H9 (cell line): ENCODE results near the gene HAUS8. TPM values are rescaled to one million over a fixed set of nuclear protein-coding genes. Genes with fewer than 3 reads are reported as not detected.

Experiments used
- DNase-seq: peaks from one replicate; pipeline ENCODE4 v3.0.0-alpha.2; 2017
- H2AFZ ChIP-seq: one replicate; pipeline ENCODE4 v1.6.1; 2013; ENCODE audit warnings: mild to moderate bottlenecking, low read length, control low read depth, moderate library complexity
- H2AK5ac ChIP-seq: 2 replicates; pipeline ENCODE4 v1.6.1; 2013; ENCODE audit warnings: low read length, control low read depth, mixed read lengths; ENCODE audit not compliant: insufficient read length
- H2BK120ac ChIP-seq: one replicate; pipeline ENCODE4 v1.6.1; 2013; ENCODE audit warnings: low read depth, mild to moderate bottlenecking, low read length, control low read depth, inconsistent platforms; ENCODE audit not compliant: poor library complexity, severe bottlenecking
- H2BK12ac ChIP-seq: 2 replicates; pipeline ENCODE4 v1.6.1; 2013; ENCODE audit warnings: low read length, control low read depth, mixed read lengths, low read depth; ENCODE audit not compliant: insufficient read length
- H2BK15ac ChIP-seq: 2 replicates; pipeline ENCODE4 v1.6.1; 2013; ENCODE audit warnings: low read depth, low read length, control low read depth
- H2BK20ac ChIP-seq: one replicate; pipeline ENCODE4 v1.6.1; 2013; ENCODE audit warnings: low read depth, mild to moderate bottlenecking, low read length, control low read depth, inconsistent platforms; ENCODE audit not compliant: poor library complexity, severe bottlenecking
- H2BK5ac ChIP-seq: 2 replicates; pipeline ENCODE4 v1.6.1; 2013; ENCODE audit warnings: low read length, control low read depth, mixed read lengths; ENCODE audit not compliant: insufficient read length
- H3K14ac ChIP-seq: 2 replicates; pipeline ENCODE4 v1.6.1; 2013; ENCODE audit warnings: low read length, control low read depth; ENCODE audit not compliant: insufficient read depth
- H3K18ac ChIP-seq: 2 replicates; pipeline ENCODE4 v1.6.1; 2013; ENCODE audit warnings: low read depth, mild to moderate bottlenecking, mixed read lengths, low read length, control low read depth; ENCODE audit not compliant: insufficient read length
- H3K23ac ChIP-seq: 2 replicates; pipeline ENCODE4 v1.6.1; 2013; ENCODE audit warnings: low read length, control low read depth, mixed read lengths, low read depth; ENCODE audit not compliant: insufficient read length
- H3K23me2 ChIP-seq: 2 replicates; pipeline ENCODE4 v1.6.1; 2013; ENCODE audit warnings: low read depth, mild to moderate bottlenecking, mixed read lengths, low read length, control low read depth; ENCODE audit not compliant: insufficient read length, poor library complexity, severe bottlenecking
- H3K27ac ChIP-seq: 2 replicates; pipeline ENCODE4 v1.5.1; 2013; ENCODE audit warnings: low read length, control low read depth, mixed read lengths, low read depth; ENCODE audit not compliant: insufficient read length
- H3K27me3 ChIP-seq: 2 replicates; pipeline ENCODE4 v1.6.1; 2013; ENCODE audit warnings: low read length, control low read depth, inconsistent platforms; ENCODE audit not compliant: insufficient read depth
- H3K4ac ChIP-seq: 2 replicates; pipeline ENCODE4 v1.6.1; 2013; ENCODE audit warnings: low read depth, mild to moderate bottlenecking, control low read depth, inconsistent platforms, low read length, moderate library complexity
- H3K4me1 ChIP-seq: 2 replicates; pipeline ENCODE4 v1.6.1; 2013; ENCODE audit warnings: low read length, control low read depth, inconsistent platforms; ENCODE audit not compliant: insufficient read depth
- H3K4me2 ChIP-seq: 2 replicates; pipeline ENCODE4 v1.6.1; 2013; ENCODE audit warnings: low read length, control low read depth, mixed read lengths; ENCODE audit not compliant: insufficient read length, insufficient read depth
- H3K56ac ChIP-seq: 2 replicates; pipeline ENCODE4 v1.6.1; 2013; ENCODE audit warnings: low read depth, mild to moderate bottlenecking, mixed read lengths, low read length, control low read depth; ENCODE audit not compliant: insufficient read length
- H3K79me1 ChIP-seq: 2 replicates; pipeline ENCODE4 v1.6.1; 2013; ENCODE audit warnings: low read depth, mild to moderate bottlenecking, moderate library complexity, low read length, control low read depth, inconsistent platforms; ENCODE audit not compliant: insufficient read depth, poor library complexity, severe bottlenecking
- H3K79me2 ChIP-seq: 2 replicates; pipeline ENCODE4 v1.6.1; 2013; ENCODE audit warnings: low read length, control low read depth, inconsistent platforms; ENCODE audit not compliant: insufficient read depth
- H3K9ac ChIP-seq: 2 replicates; pipeline ENCODE4 v1.6.1; 2013; ENCODE audit warnings: low read length, control low read depth, mixed read lengths; ENCODE audit not compliant: insufficient read length; ENCODE audit errors: extremely low read depth
- H3K9me3 ChIP-seq: one replicate; pipeline ENCODE4 v1.6.1; 2013; ENCODE audit warnings: low read depth, low read length, inconsistent platforms; ENCODE audit not compliant: control insufficient read depth
- H3T11ph ChIP-seq: one replicate; pipeline ENCODE4 v1.6.1; 2013; ENCODE audit warnings: mild to moderate bottlenecking, low read length, control low read depth, inconsistent platforms
- H4K20me1 ChIP-seq: one replicate; pipeline ENCODE4 v1.6.1; 2013; ENCODE audit not compliant: control insufficient read depth, insufficient read length, insufficient read depth
- H4K5ac ChIP-seq: 2 replicates; pipeline ENCODE4 v1.6.1; 2013; ENCODE audit warnings: low read depth, mild to moderate bottlenecking, mixed read lengths, low read length, control low read depth; ENCODE audit not compliant: insufficient read length
- H4K8ac ChIP-seq: replicated peaks from 2 replicates; pipeline ENCODE4 v1.6.1; 2013; ENCODE audit warnings: low read length, control low read depth, mixed read lengths, low read depth; ENCODE audit not compliant: insufficient read length
- H4K91ac ChIP-seq: 2 replicates; pipeline ENCODE4 v1.6.1; 2013; ENCODE audit warnings: low read depth, mild to moderate bottlenecking, moderate library complexity, mixed read lengths, low read length, control low read depth; ENCODE audit not compliant: insufficient read length
- H3K27ac Mint-ChIP-seq, 3 experiments: 2 replicates in 2 of 3; 3 replicates in 1 of 3; pipeline ENCODE4 v1.8.0; 2020 to 2021; ENCODE audit warnings: mixed read lengths in 3 of 3, mild to moderate bottlenecking in 1 of 3, moderate library complexity in 1 of 3
- H3K27me3 Mint-ChIP-seq: 2 replicates; pipeline ENCODE4 v1.8.0; 2021; ENCODE audit warnings: low read depth, mild to moderate bottlenecking, moderate library complexity, mixed read lengths
- H3K36me3 Mint-ChIP-seq, 3 experiments: 2 replicates in 2 of 3; 3 replicates in 1 of 3; pipeline ENCODE4 v1.8.0; 2020 to 2021; ENCODE audit warnings: low read depth in 3 of 3, mixed read lengths in 3 of 3; ENCODE audit not compliant: insufficient read depth in 1 of 3
- H3K4me1 Mint-ChIP-seq, 2 experiments: 2 replicates each; pipeline ENCODE4 v1.8.0; 2020; ENCODE audit warnings: mixed read lengths in 2 of 2
- H3K4me3 Mint-ChIP-seq, 2 experiments: 2 replicates in 1 of 2; 3 replicates in 1 of 2; pipeline ENCODE4 v1.8.0; 2020 to 2021; ENCODE audit warnings: mild to moderate bottlenecking in 2 of 2, mixed read lengths in 2 of 2, moderate library complexity in 1 of 2
- H3K9me3 Mint-ChIP-seq, 2 experiments: 2 replicates in 1 of 2; 3 replicates in 1 of 2; pipeline ENCODE4 v1.8.0; 2020; ENCODE audit warnings: mild to moderate bottlenecking in 2 of 2, mixed read lengths in 2 of 2, moderate library complexity in 1 of 2
- WGBS: extraction: QIAGEN DNeasy Blood & Tissue Kit; methylation state at CpG from one replicate; pipeline ENCODE4 v1.1.7; 2013; ENCODE audit warnings: missing lambda C conversion rate, low lambda C conversion rate, mixed read lengths; ENCODE audit not compliant: insufficient read length; ENCODE audit errors: extremely low coverage; 5-methylcytosine and 5-hydroxymethylcytosine counted together
- total RNA-seq: library from RNA; stranded (reverse); gene quantifications from 2 replicates; pipeline ENCODE4 v1.2.1, GENCODE V29; 2021
- TF ChIP-seq, protein P1 (sequence below): fragments of 200-600 bp; sonication (generic); conservative IDR thresholded peaks from 3 replicates; pipeline ENCODE4 v1.8.0; 2021; ENCODE audit warnings: antibody characterized with exemption, mild to moderate bottlenecking

HAUS8 gene
- total RNA-seq, 1 experiment from 2014 or later, result 27.8 TPM

DNA sequence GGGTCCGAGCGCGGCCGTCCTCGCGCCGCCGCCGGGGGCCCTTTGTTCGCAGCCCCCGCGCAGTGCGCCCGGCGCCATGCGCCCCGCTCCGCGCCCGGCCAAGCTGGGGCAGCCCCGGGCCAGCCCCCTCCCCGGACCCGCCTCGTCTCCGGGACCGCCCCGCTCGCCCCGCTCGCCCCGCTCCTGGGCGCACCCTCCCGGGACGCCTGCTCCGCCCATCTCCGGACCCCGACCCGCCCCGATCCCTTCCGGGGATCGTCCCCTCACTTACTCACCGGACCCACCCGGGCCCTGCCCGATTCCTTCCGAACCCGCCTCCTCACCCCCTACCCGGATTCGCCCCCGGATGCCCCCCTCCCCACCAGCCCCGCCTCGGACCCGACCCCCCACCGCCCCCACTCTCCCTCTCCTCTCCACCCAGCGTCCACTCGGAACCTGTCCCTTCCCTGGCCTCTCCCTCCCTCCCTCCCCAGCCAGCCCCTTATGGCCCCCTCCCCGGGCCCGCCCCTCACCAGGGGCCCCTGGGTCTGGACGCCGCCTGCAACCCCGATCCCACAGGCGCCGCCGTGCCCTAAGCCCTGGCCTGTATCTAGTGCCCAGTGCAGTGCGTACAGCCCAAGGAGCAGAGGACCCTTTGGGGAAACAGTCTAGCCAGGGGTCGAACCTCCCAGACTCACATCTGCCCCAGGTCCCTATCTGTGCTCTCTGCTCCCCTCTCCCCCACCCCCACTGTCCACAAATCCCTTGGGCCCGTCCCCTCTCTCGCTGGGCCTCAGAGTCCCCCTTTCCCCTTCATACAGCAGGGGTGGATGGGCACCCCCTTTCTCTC is 48.3 kb downstream of the HAUS8 start, which contains the start of gene CPAMD8:
TSS of gene CPAMD8 (minus strand) at position 105 of the 829 bp plus-strand sequence. CDS start 168 bp downstream, outside the sequence.
- no peak within 1 kb of the TSS for H4K5ac ChIP-seq
- TF ChIP-seq, protein P1, sequence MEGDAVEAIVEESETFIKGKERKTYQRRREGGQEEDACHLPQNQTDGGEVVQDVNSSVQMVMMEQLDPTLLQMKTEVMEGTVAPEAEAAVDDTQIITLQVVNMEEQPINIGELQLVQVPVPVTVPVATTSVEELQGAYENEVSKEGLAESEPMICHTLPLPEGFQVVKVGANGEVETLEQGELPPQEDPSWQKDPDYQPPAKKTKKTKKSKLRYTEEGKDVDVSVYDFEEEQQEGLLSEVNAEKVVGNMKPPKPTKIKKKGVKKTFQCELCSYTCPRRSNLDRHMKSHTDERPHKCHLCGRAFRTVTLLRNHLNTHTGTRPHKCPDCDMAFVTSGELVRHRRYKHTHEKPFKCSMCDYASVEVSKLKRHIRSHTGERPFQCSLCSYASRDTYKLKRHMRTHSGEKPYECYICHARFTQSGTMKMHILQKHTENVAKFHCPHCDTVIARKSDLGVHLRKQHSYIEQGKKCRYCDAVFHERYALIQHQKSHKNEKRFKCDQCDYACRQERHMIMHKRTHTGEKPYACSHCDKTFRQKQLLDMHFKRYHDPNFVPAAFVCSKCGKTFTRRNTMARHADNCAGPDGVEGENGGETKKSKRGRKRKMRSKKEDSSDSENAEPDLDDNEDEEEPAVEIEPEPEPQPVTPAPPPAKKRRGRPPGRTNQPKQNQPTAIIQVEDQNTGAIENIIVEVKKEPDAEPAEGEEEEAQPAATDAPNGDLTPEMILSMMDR, result no peak
- H3K14ac ChIP-seq, result peak within 1 kb of the TSS; percentile 14; the same call in 1 of the 2 replicates
- H3K27ac Mint-ChIP-seq, result peak within 1 kb of the TSS in 1 of 3 experiments; percentile 1; a peak in 2 of 7 replicates
- peaks cover 24 to 25% of the 10 kb centered on the region in 2 experiments for H3K9me3 Mint-ChIP-seq
- peaks cover 2% of the 10 kb centered on the region; the same call in 1 of the 2 replicates for H3K27me3 ChIP-seq
- H2BK120ac ChIP-seq, result no peak within 1 kb of the TSS
- no peak within 1 kb of the TSS for H3K18ac ChIP-seq
- no peak within 1 kb of the TSS for H2BK12ac ChIP-seq
- H3K27me3 Mint-ChIP-seq, result peaks cover 47% of the 10 kb centered on the region
- peaks cover 14% of the 10 kb centered on the region for H3K23me2 ChIP-seq
- no peak within 1 kb of the TSS for H3K27ac ChIP-seq
- no peaks in the 10 kb centered on the region for H3K79me2 ChIP-seq
- H3K4ac ChIP-seq, result no peak within 1 kb of the TSS
- no peak within 1 kb of the TSS for H4K91ac ChIP-seq
- no CpG with 5 or more reads among the region's 67 CpGs for WGBS
- no peak within 1 kb of the TSS for H3K23ac ChIP-seq
- H3K9me3 ChIP-seq, result no peaks in the 10 kb centered on the region
- H3K36me3 Mint-ChIP-seq, result peaks cover 13 to 29% (median 24%) of the 10 kb centered on the region in 3 experiments
- H2BK20ac ChIP-seq, result no peak within 1 kb of the TSS
- H3T11ph ChIP-seq, result no peak within 1 kb of the TSS
- peak within 1 kb of the TSS; percentile 59 for H3K4me2 ChIP-seq
- no peaks in the 10 kb centered on the region for H3K79me1 ChIP-seq
- no peaks in the 10 kb centered on the region for H4K20me1 ChIP-seq
- peak; percentile 42 for DNase-seq
- peak within 1 kb of the TSS; percentile 79 to 90 for H3K4me3 Mint-ChIP-seq
- no peaks in the 10 kb centered on the region for H3K4me1 ChIP-seq
- H2AFZ ChIP-seq, result no peak within 1 kb of the TSS
- peaks cover 14 to 17% of the 10 kb centered on the region in 2 experiments for H3K4me1 Mint-ChIP-seq
- H2BK15ac ChIP-seq, result no peak within 1 kb of the TSS
- no peak within 1 kb of the TSS for H3K56ac ChIP-seq
- H4K8ac ChIP-seq, result no peak within 1 kb of the TSS
- no peak within 1 kb of the TSS for H3K9ac ChIP-seq
- H2AK5ac ChIP-seq, result no peak within 1 kb of the TSS
- no peak within 1 kb of the TSS for H2BK5ac ChIP-seq
